Spleen (tissue), 7 donors: ENCODE measurements around the gene NDP.

Experiments
- POLR2A ChIP-seq, 3 donors: fragments of 450-650 bp; IDR thresholded peaks; one replicate each; pipeline ENCODE4 v1.5.1; 2017; ENCODE audit warnings: antibody characterized with exemption in 3 of 3, mild to moderate bottlenecking in 1 of 3
- TF ChIP-seq, protein P1 (sequence below), 11 experiments: fragments of 200-600 bp in 7 of 11; fragments of 450-650 bp in 4 of 11; sonication (generic) in 4 of 11; IDR thresholded peaks in 8 of 11; conservative IDR thresholded peaks in 3 of 11; 1 replicate in 7 of 11; 2 replicates in 4 of 11; pipeline versions ENCODE4 v1.4.0 to v1.8.0; 2016 to 2021; ENCODE audit warnings: antibody characterized with exemption in 11 of 11, inconsistent platforms in 4 of 11, mild to moderate bottlenecking in 1 of 11
- donor health status: DM: no; HTN: no; CAD: no; lungs with moderate emphysema.
- donor health status: DM: no; HTN: no; CAD: no.
- donor health status: DM: no; HTN: no; CAD: no.

DNA sequence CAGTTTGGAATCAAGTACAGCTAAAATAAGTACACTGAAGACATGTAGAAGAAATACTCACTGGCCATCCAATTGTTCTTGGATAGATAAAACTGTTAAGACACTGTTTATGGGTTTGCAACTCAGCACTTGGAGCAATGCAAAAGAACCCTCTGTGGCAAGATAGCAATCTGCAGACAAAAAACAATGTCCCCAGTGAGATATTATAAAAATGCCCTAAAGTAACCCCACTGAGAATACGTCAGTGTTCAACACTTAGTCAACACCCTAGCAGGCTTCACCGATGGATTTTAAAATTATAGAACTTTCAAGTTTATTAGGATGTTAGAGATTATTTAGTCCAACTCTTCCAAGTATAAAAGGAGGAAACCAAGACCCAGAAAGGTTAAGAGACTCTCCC, 47.5 kb upstream of the NDP start:
- TF ChIP-seq, protein P1, sequence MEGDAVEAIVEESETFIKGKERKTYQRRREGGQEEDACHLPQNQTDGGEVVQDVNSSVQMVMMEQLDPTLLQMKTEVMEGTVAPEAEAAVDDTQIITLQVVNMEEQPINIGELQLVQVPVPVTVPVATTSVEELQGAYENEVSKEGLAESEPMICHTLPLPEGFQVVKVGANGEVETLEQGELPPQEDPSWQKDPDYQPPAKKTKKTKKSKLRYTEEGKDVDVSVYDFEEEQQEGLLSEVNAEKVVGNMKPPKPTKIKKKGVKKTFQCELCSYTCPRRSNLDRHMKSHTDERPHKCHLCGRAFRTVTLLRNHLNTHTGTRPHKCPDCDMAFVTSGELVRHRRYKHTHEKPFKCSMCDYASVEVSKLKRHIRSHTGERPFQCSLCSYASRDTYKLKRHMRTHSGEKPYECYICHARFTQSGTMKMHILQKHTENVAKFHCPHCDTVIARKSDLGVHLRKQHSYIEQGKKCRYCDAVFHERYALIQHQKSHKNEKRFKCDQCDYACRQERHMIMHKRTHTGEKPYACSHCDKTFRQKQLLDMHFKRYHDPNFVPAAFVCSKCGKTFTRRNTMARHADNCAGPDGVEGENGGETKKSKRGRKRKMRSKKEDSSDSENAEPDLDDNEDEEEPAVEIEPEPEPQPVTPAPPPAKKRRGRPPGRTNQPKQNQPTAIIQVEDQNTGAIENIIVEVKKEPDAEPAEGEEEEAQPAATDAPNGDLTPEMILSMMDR (IDR thresholded peaks at IDR 0.05 in 8 of 11, conservative IDR thresholded peaks at IDR 0.05 in 3 of 11) = no peak
- TF ChIP-seq POLR2A (IDR thresholded peaks at IDR 0.05) = no peak
